Right forelimb (tissue), 1 donor: ENCODE data around the gene CIAO2B.

Source experiments
- DNase-seq: peaks from one replicate; pipeline ENCODE4 v3.0.0-alpha.2; 2018

The CIAO2B gene

DNA sequence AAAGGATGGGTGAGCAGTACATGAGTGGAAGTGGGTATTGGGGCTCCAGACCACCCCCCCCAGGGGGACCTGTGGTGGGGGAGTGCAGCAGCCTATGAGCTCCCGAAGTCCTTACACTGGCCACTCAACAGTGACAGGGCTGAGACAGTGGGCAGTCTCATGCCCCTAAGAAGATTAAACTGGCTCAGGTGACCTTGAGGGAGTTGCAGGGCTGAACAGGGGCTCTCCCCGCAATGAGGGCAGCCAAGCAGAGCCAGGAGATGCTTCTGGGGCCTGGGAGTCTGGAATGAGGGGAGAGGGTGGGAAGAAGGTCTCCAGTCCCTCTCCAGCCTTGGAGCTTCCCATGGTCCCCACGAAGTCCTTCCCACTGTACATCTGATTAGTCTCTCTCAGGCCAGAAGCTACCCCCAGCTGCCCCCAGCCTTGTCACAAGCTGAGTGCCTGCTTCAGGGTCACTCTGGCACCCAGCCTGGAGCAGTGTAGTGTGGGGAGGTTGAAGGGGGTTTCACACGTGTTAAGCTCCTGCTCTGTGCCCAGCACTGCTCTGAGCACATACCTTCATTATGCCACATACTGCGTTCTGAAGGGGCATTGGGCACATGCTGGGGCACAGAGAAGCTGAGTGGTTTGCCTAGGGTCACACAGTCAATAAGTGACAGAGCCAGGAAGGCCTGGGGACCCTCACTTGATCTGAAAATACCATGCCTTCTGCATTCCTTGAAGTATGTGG, 14.5 kb downstream of the CIAO2B start:
- no peak for DNase-seq

DNA sequence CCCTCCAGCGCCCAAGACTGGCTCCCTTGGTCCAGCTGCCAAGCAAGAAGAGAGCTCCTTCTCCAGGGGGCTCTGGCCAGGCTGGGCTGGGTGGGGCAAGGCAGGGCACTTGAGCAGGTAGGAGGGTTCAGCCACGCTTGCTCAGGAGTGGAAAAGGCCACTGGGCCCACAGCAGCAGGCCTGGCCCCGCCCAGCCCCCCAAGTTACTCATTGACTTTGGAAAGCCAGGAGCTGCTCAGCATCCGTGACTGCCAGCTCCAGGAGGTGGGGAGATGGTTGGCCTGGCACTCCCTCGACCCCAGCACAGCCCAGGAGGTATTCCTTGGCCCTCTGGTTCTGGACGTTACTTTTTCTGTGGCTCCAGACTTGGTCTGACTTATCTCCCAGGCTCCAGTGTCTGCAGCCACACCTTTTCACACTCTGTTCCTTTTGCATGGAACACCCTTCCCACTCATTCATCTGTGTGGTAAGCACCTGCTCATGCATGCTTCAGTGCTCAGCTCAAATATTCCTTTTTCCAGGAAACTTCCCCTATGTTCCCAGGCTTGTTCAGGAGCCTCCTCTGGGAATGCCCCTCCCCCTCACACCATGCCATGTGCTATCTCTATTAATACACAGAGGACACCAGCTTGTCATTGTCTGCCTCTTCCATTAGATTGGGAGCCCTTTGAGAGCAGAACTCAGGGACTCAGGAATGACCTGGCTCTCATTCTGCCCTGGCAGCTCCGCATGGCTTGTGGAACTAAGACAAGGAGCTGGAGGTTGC, 15.2 kb downstream of the CIAO2B start, which contains the start of gene CDH16:
Gene CDH16 (minus strand): TSS at position 83 of the 766 bp plus-strand sequence. CDS start 820 bp downstream, outside the sequence.
- DNase-seq: no peak

GRCh38 chr16:66918355-66918754, 15.8 kb downstream of the CIAO2B start:
- no peak for DNase-seq

GRCh38 chr16:66917741-66918140, 16.5 kb downstream of the CIAO2B start:
- DNase-seq: no peak

GRCh38 chr16:66916518-66916917, 17.7 kb downstream of the CIAO2B start:
- no peak for DNase-seq

DNA sequence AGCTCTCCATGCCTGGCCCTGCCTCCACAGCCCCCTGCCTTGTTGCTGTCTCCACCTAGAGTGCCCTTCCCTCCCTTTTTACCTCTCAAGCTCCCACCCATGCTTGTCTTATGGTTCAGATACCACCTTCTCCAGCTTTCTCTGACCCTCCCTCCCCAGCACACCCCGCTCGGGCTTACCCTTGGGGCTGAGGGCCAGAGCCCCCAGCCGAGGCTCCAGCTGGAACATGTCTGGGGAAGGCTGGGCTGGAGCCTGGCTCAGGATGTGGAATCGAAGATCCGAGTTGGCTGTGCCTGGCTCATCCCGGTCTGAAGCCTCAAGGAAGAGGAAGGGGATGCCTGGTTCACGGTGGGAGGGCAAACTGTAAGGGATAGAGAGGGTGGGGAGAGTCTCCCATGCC, 19.2 kb downstream of the CIAO2B start:
- no peak for DNase-seq

GRCh38 chr16:66914541-66914940, 19.7 kb downstream of the CIAO2B start:
- no peak for DNase-seq

DNA sequence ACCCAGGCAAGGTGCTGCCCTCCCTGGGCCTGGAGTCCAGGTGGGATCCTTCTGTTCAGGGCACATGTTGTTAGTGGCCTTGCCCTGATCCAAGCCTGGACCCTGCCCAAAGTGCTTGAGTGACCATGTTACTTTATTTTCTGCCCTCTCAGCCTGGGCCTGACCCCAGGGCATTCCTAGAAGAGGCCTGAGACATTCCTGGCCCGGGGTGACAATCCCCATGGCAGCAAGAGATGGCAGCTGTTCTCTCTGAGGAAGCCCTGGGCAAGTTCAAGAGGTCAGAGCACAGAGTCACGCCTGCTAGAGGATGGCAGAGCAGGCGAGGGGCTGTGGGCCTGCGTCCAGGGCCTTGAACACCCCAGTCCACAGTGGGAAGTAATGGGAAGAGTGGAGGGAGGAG, 20.5 kb downstream of the CIAO2B start:
- DNase-seq: no peak

GRCh38 chr16:66913081-66913480, 21.1 kb downstream of the CIAO2B start:
- no peak for DNase-seq

DNA sequence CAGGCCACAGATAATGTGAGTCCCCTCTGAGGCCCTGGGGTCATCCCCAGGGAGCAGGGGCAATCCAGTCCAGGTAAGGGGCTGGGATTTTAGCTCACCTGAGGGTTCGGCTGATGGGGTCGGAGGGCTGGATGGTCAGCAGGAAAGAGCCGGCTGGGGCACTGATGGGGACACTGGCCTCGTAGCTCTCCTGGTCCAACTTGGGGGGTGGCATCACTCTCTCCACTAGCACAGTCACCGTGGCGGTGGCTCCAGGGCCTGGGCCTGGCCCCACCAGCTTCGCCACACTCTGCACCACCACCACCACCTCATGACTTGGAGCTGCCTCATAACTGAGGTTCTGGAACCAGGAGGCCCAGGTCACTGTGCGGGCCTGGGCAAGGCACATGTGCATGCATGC, 22.4 kb downstream of the CIAO2B start:
- DNase-seq: no peak

DNA sequence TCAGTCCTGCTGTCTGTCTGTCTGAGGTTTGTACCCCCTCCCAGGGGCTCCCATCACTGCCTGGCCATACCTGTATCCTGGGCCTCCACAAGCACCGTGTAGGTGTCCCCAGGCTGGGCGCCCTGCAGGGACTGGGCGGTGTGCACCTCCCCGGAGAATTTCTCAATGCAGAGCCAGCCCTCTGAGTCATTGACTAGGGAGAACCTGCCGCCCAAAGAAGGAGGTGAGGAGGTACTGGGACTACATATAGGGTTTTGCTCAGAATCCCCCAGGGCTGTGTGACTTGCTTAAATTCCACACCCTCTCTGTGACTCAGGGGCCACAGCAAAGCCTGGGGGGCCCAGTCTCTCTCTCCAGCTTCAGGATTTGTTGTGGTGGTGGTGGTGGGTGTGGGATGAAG, 23.1 kb downstream of the CIAO2B start:
- no peak for DNase-seq

DNA sequence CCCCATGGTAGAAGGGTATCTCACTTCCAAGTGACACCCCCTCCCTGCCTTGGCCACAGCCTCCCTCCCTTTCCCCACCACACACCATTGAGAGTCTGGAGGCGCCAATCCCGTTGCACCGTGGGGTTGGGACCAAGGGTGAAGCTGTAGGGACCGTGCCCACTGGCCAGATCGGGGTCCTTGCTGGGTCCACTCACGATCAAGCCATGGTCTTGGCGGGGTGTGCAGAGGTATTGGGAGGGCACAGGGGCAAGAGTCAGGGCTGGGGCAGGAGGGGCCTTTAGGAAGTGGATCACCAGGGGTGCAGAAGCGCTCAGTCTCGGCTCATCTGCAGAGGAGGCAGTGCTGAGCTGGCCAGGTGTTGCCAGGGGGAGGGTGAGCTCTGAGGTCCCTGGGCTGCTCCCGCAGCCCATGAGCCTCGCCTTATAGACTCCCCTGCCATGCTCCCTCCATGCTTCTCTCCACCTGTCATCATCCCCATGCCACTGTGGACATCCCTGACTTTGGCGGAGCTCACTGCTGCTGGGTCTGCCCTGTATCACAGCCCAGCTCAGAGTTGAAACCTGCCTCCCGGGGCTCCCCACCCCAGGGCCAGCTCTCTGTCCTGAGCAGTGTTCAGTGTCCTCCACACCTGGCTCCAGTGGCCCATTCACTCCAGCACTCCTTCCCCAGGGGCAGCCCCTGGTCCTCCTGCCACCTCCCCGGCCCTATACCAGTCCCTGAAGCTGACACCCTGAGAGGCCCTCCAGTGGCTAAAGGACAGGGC, 23.8 kb downstream of the CIAO2B start:
- DNase-seq: no peak

- DNase-seq: no peak
These were observed 25.2 kb downstream of the CIAO2B start for GRCh38 chr16:66908762-66909559.

DNA sequence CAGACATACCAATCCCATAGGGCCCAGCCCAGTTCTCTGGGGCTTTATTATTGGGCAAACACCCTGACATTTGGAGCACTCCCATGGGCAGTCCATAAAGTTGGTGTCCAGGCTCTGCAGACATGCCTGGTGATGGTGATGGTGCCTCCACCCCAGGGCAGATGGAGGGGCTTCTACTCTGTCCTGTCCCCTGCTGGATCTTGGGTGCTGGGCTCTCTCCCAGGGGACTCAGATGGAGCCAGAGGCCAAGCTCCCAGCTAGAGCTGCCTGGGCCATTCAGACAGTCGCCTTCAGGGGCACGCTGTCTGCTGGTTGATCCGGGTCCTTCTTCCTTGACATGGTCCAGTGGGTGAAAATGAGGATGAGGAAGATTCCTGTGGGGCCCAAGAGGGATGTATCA, 26.1 kb downstream of the CIAO2B start:
- no peak for DNase-seq

- no peak for DNase-seq
These were observed 27.0 kb downstream of the CIAO2B start for GRCh38 chr16:66906916-66907836.

GRCh38 chr16:66905633-66906539, 28.3 kb downstream of the CIAO2B start:
- DNase-seq: no peak

GRCh38 chr16:66904846-66905632, 29.2 kb downstream of the CIAO2B start:
- DNase-seq: no peak

- DNase-seq: no peak
These were observed 29.8 kb downstream of the CIAO2B start for GRCh38 chr16:66904428-66904845.
